ENCODE data around the gene VEZF1. TPM values are rescaled to one million over a fixed set of nuclear protein-coding genes. Genes with fewer than 3 reads are reported as not detected.

The VEZF1 gene
- total and polyA plus RNA-seq, 8 donors, result 11.7 to 41.6 (median 23.3) TPM

- no peak for TF ChIP-seq CTCF (IDR thresholded peaks at IDR 0.05)
- Histone ChIP-seq H3K9me3 (no peaks in the 10 kb centered on the region), H3K27ac (peak overlapping the region; percentile 29 to 89 (median 60)), H3K36me3 (no peaks in the 10 kb centered on the region), H3K4me3 (peak overlapping the region; percentile 1 to 47 (median 16)), H3K27me3 (no peaks in the 10 kb centered on the region), H3K4me1 (peaks cover 7 to 20% (median 8%) of the 10 kb centered on the region in 3 donors)
- ATAC-seq (peak; percentile 74 to 87 (median 86)), FAIRE-seq (no peak), DNase-seq (peak in 3 of 6 donors; percentile 48 to 62 (median 58))
- intact Hi-C loops (cut with DNase I), result no loop called here
- 18 to 21% methylated on average over 10 of the region's 10 CpGs for WGBS, 2 donors
These were observed 41.2 kb downstream of the VEZF1 start for GRCh38 chr17:57946798-57947358.

GRCh38 chr17:57945996-57946797 is 41.9 kb downstream of the VEZF1 start:
- Histone ChIP-seq H3K4me3 (peak overlapping the region; percentile 1 to 47 (median 16)), H3K27ac (peak overlapping the region; percentile 29 to 89 (median 60)), H3K27me3 (no peaks in the 10 kb centered on the region), H3K36me3 (no peaks in the 10 kb centered on the region), H3K4me1 (peaks cover 9 to 26% (median 9%) of the 10 kb centered on the region in 3 donors), H3K9me3 (no peaks in the 10 kb centered on the region)
- ATAC-seq (peak; percentile 25 to 56 (median 44)), FAIRE-seq (no peak), DNase-seq (no peak)
- WGBS, 2 donors, result 22 to 31% methylated on average over 6 of the region's 6 CpGs
- intact Hi-C loops (cut with DNase I), result no loop called here
- no peak for TF ChIP-seq CTCF (IDR thresholded peaks at IDR 0.05)

GRCh38 chr17:57944908-57945307 is 43.1 kb downstream of the VEZF1 start:
- FAIRE-seq, result no peak
- no peak for DNase-seq
- H3K4me1 ChIP-seq, result peaks cover 18 to 39% (median 20%) of the 10 kb centered on the region in 3 donors

GRCh38 chr17:57943645-57944044 is 44.4 kb downstream of the VEZF1 start:
- Histone ChIP-seq H3K4me3 (no peak overlapping the region), H3K4me1 (peaks cover 18 to 35% (median 20%) of the 10 kb centered on the region in 3 donors), H3K36me3 (no peaks in the 10 kb centered on the region), H3K27me3 (no peaks in the 10 kb centered on the region), H3K27ac (no peak overlapping the region), H3K9me3 (no peaks in the 10 kb centered on the region)
- 90 to 94% methylated on average over 3 of the region's 3 CpGs for WGBS, 2 donors
- DNase-seq (no peak), FAIRE-seq (no peak), ATAC-seq (no peak)
- no peak for TF ChIP-seq CTCF (IDR thresholded peaks at IDR 0.05)
- intact Hi-C loops (cut with DNase I), result no loop called here

More at GRCh38 chr17:57944908-57945307, 43.1 kb downstream of the VEZF1 start:
- no peaks in the 10 kb centered on the region for H3K9me3 ChIP-seq
- WGBS, 2 donors, result 58 to 78% methylated on average over 6 of the region's 6 CpGs
- H3K27ac ChIP-seq, result no peak overlapping the region
- intact Hi-C loops (cut with DNase I), result no loop called here
- no peak for ATAC-seq
- no peak overlapping the region for H3K4me3 ChIP-seq
- H3K36me3 ChIP-seq, result no peaks in the 10 kb centered on the region
- H3K27me3 ChIP-seq, result no peaks in the 10 kb centered on the region
- TF ChIP-seq CTCF (IDR thresholded peaks at IDR 0.05), result no peak

GRCh38 chr17:57943140-57943539 is 44.9 kb downstream of the VEZF1 start:
- Histone ChIP-seq H3K4me3 (no peak overlapping the region), H3K27ac (no peak overlapping the region), H3K27me3 (no peaks in the 10 kb centered on the region), H3K36me3 (no peaks in the 10 kb centered on the region), H3K4me1 (peaks cover 18 to 32% (median 20%) of the 10 kb centered on the region in 3 donors), H3K9me3 (no peaks in the 10 kb centered on the region)
- TF ChIP-seq CTCF (IDR thresholded peaks at IDR 0.05), result no peak
- intact Hi-C loops (cut with DNase I), result no loop called here
- no peak for DNase-seq
- no peak for ATAC-seq
- 85 to 91% methylated on average over 6 of the region's 6 CpGs for WGBS, 2 donors
- no peak for FAIRE-seq

All from pancreas (tissue), 10 donors.